Endodermal cell (in vitro differentiated cells): ENCODE data around the gene BSN. TPM values are rescaled to one million over a fixed set of nuclear protein-coding genes. Genes with fewer than 3 reads are reported as not detected.

ENCODE experiments used
- DNase-seq: peaks from one replicate; pipeline ENCODE4 v3.0.0-alpha.2; 2017
- H3K27ac ChIP-seq: 2 replicates; pipeline ENCODE4 v1.5.1; 2013; ENCODE audit warnings: mild to moderate bottlenecking, low read depth, low read length, moderate library complexity
- H3K27me3 ChIP-seq: 2 replicates; pipeline ENCODE4 v1.6.1; 2013; ENCODE audit warnings: mild to moderate bottlenecking, low read length, moderate library complexity; ENCODE audit not compliant: insufficient read depth, control insufficient read depth, poor library complexity, severe bottlenecking
- H3K36me3 ChIP-seq: 2 replicates; pipeline ENCODE4 v1.7.0; 2013; ENCODE audit warnings: mild to moderate bottlenecking, low read length, moderate library complexity; ENCODE audit not compliant: control insufficient read depth, insufficient read depth
- H3K4me1 ChIP-seq: one replicate; pipeline ENCODE4 v1.7.0; 2013; ENCODE audit warnings: low read length; ENCODE audit not compliant: control insufficient read depth, insufficient read depth
- H3K4me3 ChIP-seq: 2 replicates; pipeline ENCODE4 v1.5.1; 2013; ENCODE audit warnings: mild to moderate bottlenecking, low read length, moderate library complexity
- H3K9ac ChIP-seq: 2 replicates; pipeline ENCODE4 v1.6.1; 2013; ENCODE audit warnings: mild to moderate bottlenecking, low read length, moderate library complexity; ENCODE audit not compliant: poor library complexity, severe bottlenecking; ENCODE audit errors: extremely low read depth
- H3K9me3 ChIP-seq: 2 replicates; pipeline ENCODE4 v1.6.1; 2013; ENCODE audit warnings: mild to moderate bottlenecking, low read length, moderate library complexity; ENCODE audit not compliant: control insufficient read depth
- H3K27ac Mint-ChIP-seq: 2 replicates; pipeline ENCODE4 v1.8.0; 2020; ENCODE audit warnings: mixed read lengths
- H3K27me3 Mint-ChIP-seq: 2 replicates; pipeline ENCODE4 v1.8.0; 2021; ENCODE audit warnings: mild to moderate bottlenecking, mixed read lengths; ENCODE audit not compliant: insufficient read depth
- H3K36me3 Mint-ChIP-seq: 2 replicates; pipeline ENCODE4 v1.8.0; 2020; ENCODE audit warnings: low read depth, mixed read lengths
- H3K4me1 Mint-ChIP-seq: 2 replicates; pipeline ENCODE4 v1.8.0; 2020; ENCODE audit warnings: mixed read lengths
- H3K4me3 Mint-ChIP-seq: 2 replicates; pipeline ENCODE4 v1.8.0; 2020; ENCODE audit warnings: mild to moderate bottlenecking, moderate library complexity, mixed read lengths
- H3K9me3 Mint-ChIP-seq: 2 replicates; pipeline ENCODE4 v1.8.0; 2020; ENCODE audit warnings: mild to moderate bottlenecking, mixed read lengths
- WGBS, 2 experiments: methylation state at CpG; one replicate each; pipeline versions ENCODE4 v1.1.5 to v1.1.7; 2013; ENCODE audit warnings: missing lambda C conversion rate in 2 of 2, mixed read lengths in 1 of 2; ENCODE audit not compliant: insufficient coverage in 1 of 2, insufficient read length in 1 of 2; 5-methylcytosine and 5-hydroxymethylcytosine counted together
- total RNA-seq, 2 donors: library from RNA; stranded (reverse); fragmentation: NEBNext Ultra II Directional in 1 of 2; extraction: Animal tissue kit (Norgen Biotek cat#: 25700) in 1 of 2; gene quantifications; 2 replicates in 1 of 2; 3 replicates in 1 of 2; pipeline ENCODE4 v1.2.1, GENCODE V29; 2021
- TF ChIP-seq, protein P1 (sequence below): fragments of 200-600 bp; sonication (generic); conservative IDR thresholded peaks from 2 replicates; pipeline ENCODE4 v1.5.0; 2021; ENCODE audit warnings: antibody characterized with exemption, mild to moderate bottlenecking

Gene BSN
- total RNA-seq, 2 donors from 2014 or later: 2.4 to 2.5 TPM

GRCh38 chr3:49518016-49518415 lies 36.3 kb upstream of the BSN start:
- WGBS, 2 experiments: 92 to 94% methylated on average over 3 of the region's 3 CpGs
- H3K9ac ChIP-seq: no peak overlapping the region
- Mint-ChIP-seq H3K4me1 (peaks cover 8% of the 10 kb centered on the region), H3K9me3 (no peaks in the 10 kb centered on the region), H3K27ac (no peak overlapping the region), H3K36me3 (peaks cover 71% of the 10 kb centered on the region), H3K4me3 (no peak overlapping the region), H3K27me3 (no peaks in the 10 kb centered on the region)
- H3K27me3 ChIP-seq: no peaks in the 10 kb centered on the region
- peaks cover 5% of the 10 kb centered on the region for H3K4me1 ChIP-seq
- H3K36me3 ChIP-seq: peaks cover 77% of the 10 kb centered on the region
- no peak overlapping the region for H3K4me3 ChIP-seq
- TF ChIP-seq, protein P1, sequence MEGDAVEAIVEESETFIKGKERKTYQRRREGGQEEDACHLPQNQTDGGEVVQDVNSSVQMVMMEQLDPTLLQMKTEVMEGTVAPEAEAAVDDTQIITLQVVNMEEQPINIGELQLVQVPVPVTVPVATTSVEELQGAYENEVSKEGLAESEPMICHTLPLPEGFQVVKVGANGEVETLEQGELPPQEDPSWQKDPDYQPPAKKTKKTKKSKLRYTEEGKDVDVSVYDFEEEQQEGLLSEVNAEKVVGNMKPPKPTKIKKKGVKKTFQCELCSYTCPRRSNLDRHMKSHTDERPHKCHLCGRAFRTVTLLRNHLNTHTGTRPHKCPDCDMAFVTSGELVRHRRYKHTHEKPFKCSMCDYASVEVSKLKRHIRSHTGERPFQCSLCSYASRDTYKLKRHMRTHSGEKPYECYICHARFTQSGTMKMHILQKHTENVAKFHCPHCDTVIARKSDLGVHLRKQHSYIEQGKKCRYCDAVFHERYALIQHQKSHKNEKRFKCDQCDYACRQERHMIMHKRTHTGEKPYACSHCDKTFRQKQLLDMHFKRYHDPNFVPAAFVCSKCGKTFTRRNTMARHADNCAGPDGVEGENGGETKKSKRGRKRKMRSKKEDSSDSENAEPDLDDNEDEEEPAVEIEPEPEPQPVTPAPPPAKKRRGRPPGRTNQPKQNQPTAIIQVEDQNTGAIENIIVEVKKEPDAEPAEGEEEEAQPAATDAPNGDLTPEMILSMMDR: no peak
- H3K9me3 ChIP-seq: no peaks in the 10 kb centered on the region
- no peak for DNase-seq
- no peak overlapping the region for H3K27ac ChIP-seq

GRCh38 chr3:49518441-49518840 lies 35.8 kb upstream of the BSN start:
- Histone ChIP-seq H3K9ac (no peak overlapping the region), H3K27ac (no peak overlapping the region), H3K4me3 (no peak overlapping the region), H3K9me3 (no peaks in the 10 kb centered on the region), H3K4me1 (peaks cover 4% of the 10 kb centered on the region), H3K36me3 (peaks cover 73% of the 10 kb centered on the region), H3K27me3 (no peaks in the 10 kb centered on the region)
- H3K9me3 Mint-ChIP-seq: no peaks in the 10 kb centered on the region
- DNase-seq: no peak
- WGBS, 2 experiments: 94 to 98% methylated on average over 5 of the region's 5 CpGs
- no peaks in the 10 kb centered on the region for H3K27me3 Mint-ChIP-seq
- TF ChIP-seq, protein P1: no peak
- H3K4me3 Mint-ChIP-seq: no peak overlapping the region
- H3K36me3 Mint-ChIP-seq: peaks cover 71% of the 10 kb centered on the region
- H3K27ac Mint-ChIP-seq: no peak overlapping the region
- peaks cover 5% of the 10 kb centered on the region for H3K4me1 Mint-ChIP-seq

GRCh38 chr3:49519296-49519695 lies 35.0 kb upstream of the BSN start:
- Histone ChIP-seq H3K27ac (peak overlapping the region; percentile 61), H3K9me3 (no peaks in the 10 kb centered on the region), H3K36me3 (peaks cover 72% of the 10 kb centered on the region), H3K4me3 (no peak overlapping the region), H3K27me3 (no peaks in the 10 kb centered on the region), H3K9ac (no peak overlapping the region), H3K4me1 (no peaks in the 10 kb centered on the region)
- no peak overlapping the region for H3K4me3 Mint-ChIP-seq
- TF ChIP-seq, protein P1: no peak
- H3K27me3 Mint-ChIP-seq: no peaks in the 10 kb centered on the region
- no peak for DNase-seq
- H3K27ac Mint-ChIP-seq: peak overlapping the region; percentile 53
- peaks cover 69% of the 10 kb centered on the region for H3K36me3 Mint-ChIP-seq
- 64 to 88% methylated on average over 2 to 6 of the region's 6 CpGs for WGBS, 2 experiments
- H3K4me1 Mint-ChIP-seq: no peaks in the 10 kb centered on the region
- H3K9me3 Mint-ChIP-seq: no peaks in the 10 kb centered on the region
